Esophagus muscularis mucosa (tissue), 4 donors: ENCODE data around the gene GRWD1. TPM values are rescaled to one million over a fixed set of nuclear protein-coding genes. Genes with fewer than 3 reads are reported as not detected.

Source experiments
- DNase-seq: peaks from one replicate; pipeline ENCODE4 v3.0.0-alpha.2; 2017; ENCODE audit errors: extremely low spot score
- H3K27ac ChIP-seq, 4 donors: fragments of 200-600 bp; sonication (generic); replicated peaks in 1 of 4; 1 replicate in 3 of 4; 2 replicates in 1 of 4; pipeline ENCODE4 v1.5.1; 2016 to 2019; ENCODE audit warnings: mild to moderate bottlenecking in 1 of 4
- H3K27me3 ChIP-seq, 4 donors: fragments of 200-600 bp; sonication (generic); one replicate each; pipeline versions ENCODE4 v1.5.1 to v1.6.0; 2016 to 2019
- H3K36me3 ChIP-seq, 4 donors: fragments of 200-600 bp; sonication (generic); one replicate each; pipeline ENCODE4 v1.5.1; 2016 to 2019
- H3K4me1 ChIP-seq, 4 donors: fragments of 200-600 bp; sonication (generic); one replicate each; pipeline ENCODE4 v1.5.1; 2016 to 2019
- H3K4me3 ChIP-seq, 4 donors: fragments of 200-600 bp; sonication (generic); 1 replicate in 2 of 4; 2 replicates in 2 of 4; pipeline ENCODE4 v1.5.1; 2016 to 2019; ENCODE audit warnings: mild to moderate bottlenecking in 4 of 4, moderate library complexity in 1 of 4
- H3K9me3 ChIP-seq, 4 donors: fragments of 200-600 bp; sonication (generic); 1 replicate in 3 of 4; 2 replicates in 1 of 4; pipeline ENCODE4 v1.5.1; 2016 to 2019
- EP300 ChIP-seq: sonication (generic); formaldehyde crosslinking; IDR thresholded peaks from one replicate; pipeline ENCODE4 v1.6.1; 2017; ENCODE audit warnings: antibody characterized with exemption
- POLR2A ChIP-seq: fragments of 450-650 bp; IDR thresholded peaks from one replicate; pipeline ENCODE4 v1.6.1; 2017; ENCODE audit warnings: antibody characterized with exemption, moderate library complexity, mild to moderate bottlenecking, low read depth
- POLR2AphosphoS5 ChIP-seq, 2 donors: sonication (generic); formaldehyde crosslinking; IDR thresholded peaks; one replicate each; pipeline ENCODE4 v1.6.1; 2017; ENCODE audit warnings: antibody characterized with exemption in 2 of 2
- WGBS: methylation state at CpG from one replicate; pipeline ENCODE4 v1.1.5; 2018; 5-methylcytosine and 5-hydroxymethylcytosine counted together
- intact Hi-C: fragments of 100-400 bp; cut with DNase I; formaldehyde crosslinking; loops from one replicate; pipeline ENCODE4 v1.15.1; 2023
- total RNA-seq, 4 donors: library from RNA; depleted of rRNA; stranded (reverse); fragments of >200 nt; gene quantifications; one replicate each; pipeline versions ENCODE4 v1.1.0 to v1.2.1, GENCODE V29; 2016
- TF ChIP-seq, protein P1 (sequence below), 3 experiments: fragments of 200-600 bp in 2 of 3; fragments of 450-650 bp in 1 of 3; sonication (generic) in 2 of 3; IDR thresholded peaks; one replicate each; pipeline ENCODE4 v1.5.1; 2017 to 2019; ENCODE audit warnings: antibody characterized with exemption in 3 of 3, mild to moderate bottlenecking in 2 of 3, moderate library complexity in 1 of 3

GRWD1 gene
- total RNA-seq, 4 donors from 2014 or later, result 19.5 to 42.9 (median 31.7) TPM

DNA sequence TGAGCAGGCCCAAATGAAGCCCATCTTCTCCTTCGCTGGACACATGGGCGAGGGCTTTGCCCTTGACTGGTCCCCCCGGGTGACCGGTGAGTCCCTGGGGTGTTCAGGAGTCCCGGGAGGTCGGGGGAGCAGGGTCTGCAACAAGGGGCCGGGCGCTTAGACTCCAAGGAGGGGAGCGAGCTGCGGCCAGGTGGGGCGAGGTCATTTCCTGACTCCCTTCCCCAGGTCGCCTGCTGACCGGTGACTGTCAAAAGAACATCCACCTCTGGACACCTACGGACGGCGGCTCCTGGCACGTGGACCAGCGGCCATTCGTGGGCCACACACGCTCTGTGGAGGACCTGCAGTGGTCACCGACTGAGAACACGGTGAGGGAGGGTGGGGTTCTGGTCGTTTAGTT, 4.7 kb downstream of the GRWD1 start:
- no peak overlapping the region for H3K4me3 ChIP-seq
- peaks cover 51 to 86% (median 82%) of the 10 kb centered on the region in 4 donors for H3K36me3 ChIP-seq

DNA sequence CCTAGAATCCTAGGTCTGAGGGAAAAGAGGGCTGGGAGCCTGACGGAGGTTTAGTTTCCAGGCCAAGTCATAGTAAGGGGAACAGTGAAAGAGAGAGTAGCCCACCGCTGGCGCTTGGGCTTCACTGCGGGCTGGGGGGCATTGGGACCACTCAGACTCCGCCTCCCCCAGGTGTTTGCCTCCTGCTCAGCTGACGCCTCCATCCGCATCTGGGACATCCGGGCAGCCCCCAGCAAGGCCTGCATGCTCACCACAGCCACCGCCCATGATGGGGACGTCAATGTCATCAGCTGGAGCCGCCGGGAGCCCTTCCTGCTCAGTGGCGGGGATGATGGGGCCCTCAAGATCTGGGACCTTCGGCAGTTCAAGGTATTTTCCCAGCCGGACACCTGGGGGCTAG, 5.1 kb downstream of the GRWD1 start:
- TF ChIP-seq POLR2AphosphoS5 (IDR thresholded peaks at IDR 0.05) (no peak), POLR2A (no peak), EP300 (no peak)
- TF ChIP-seq, protein P1, sequence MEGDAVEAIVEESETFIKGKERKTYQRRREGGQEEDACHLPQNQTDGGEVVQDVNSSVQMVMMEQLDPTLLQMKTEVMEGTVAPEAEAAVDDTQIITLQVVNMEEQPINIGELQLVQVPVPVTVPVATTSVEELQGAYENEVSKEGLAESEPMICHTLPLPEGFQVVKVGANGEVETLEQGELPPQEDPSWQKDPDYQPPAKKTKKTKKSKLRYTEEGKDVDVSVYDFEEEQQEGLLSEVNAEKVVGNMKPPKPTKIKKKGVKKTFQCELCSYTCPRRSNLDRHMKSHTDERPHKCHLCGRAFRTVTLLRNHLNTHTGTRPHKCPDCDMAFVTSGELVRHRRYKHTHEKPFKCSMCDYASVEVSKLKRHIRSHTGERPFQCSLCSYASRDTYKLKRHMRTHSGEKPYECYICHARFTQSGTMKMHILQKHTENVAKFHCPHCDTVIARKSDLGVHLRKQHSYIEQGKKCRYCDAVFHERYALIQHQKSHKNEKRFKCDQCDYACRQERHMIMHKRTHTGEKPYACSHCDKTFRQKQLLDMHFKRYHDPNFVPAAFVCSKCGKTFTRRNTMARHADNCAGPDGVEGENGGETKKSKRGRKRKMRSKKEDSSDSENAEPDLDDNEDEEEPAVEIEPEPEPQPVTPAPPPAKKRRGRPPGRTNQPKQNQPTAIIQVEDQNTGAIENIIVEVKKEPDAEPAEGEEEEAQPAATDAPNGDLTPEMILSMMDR (IDR thresholded peaks at IDR 0.05), result no peak
- DNase-seq, result no peak
- no peaks in the 10 kb centered on the region for H3K9me3 ChIP-seq
- H3K4me1 ChIP-seq, result peaks cover 5 to 13% (median 8%) of the 10 kb centered on the region in 4 donors
- H3K4me3 ChIP-seq, result no peak overlapping the region
- H3K27ac ChIP-seq, result no peak overlapping the region
- no peaks in the 10 kb centered on the region for H3K27me3 ChIP-seq
- intact Hi-C loops, result no loop called here
- 96% methylated on average over 9 of the region's 15 CpGs for WGBS
- peaks cover 51 to 91% (median 86%) of the 10 kb centered on the region in 4 donors for H3K36me3 ChIP-seq

More for the DNA sequence above, 4.7 kb downstream of the GRWD1 start:
- Histone ChIP-seq H3K27ac (no peak overlapping the region), H3K9me3 (no peaks in the 10 kb centered on the region), H3K4me1 (peaks cover 5 to 13% (median 8%) of the 10 kb centered on the region in 4 donors), H3K27me3 (no peaks in the 10 kb centered on the region)
- TF ChIP-seq, protein P1 (IDR thresholded peaks at IDR 0.05), result no peak
- TF ChIP-seq POLR2AphosphoS5 (IDR thresholded peaks at IDR 0.05) (no peak), EP300 (no peak), POLR2A (no peak)
- DNase-seq, result no peak
- intact Hi-C loops, result no loop called here
- WGBS, result 94% methylated on average over 22 of the region's 23 CpGs

DNA sequence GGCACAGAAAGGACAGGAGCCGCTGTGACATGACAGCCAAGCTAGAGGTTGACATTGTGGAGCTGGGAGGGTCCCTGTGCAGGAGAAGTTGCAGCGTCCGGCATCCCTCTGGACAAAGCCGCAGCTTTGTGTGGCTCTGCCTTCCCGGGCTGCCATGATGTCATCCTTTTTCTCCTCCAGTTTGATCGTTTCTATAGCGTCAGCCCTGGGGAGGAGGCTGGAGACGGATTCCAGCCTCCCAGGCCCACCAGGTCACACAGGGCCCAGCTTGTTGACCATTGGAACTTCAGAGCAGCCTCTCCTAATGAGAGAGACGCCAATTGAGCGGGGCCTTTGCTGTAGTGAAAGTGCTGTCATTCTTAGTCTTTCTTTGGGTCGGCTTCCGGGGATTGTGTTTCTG, 5.8 kb downstream of the GRWD1 start:
- Histone ChIP-seq H3K27ac (no peak overlapping the region), H3K36me3 (peaks cover 51 to 98% (median 93%) of the 10 kb centered on the region in 4 donors), H3K27me3 (no peaks in the 10 kb centered on the region), H3K4me1 (peaks cover 1 to 8% (median 2%) of the 10 kb centered on the region in 4 donors), H3K9me3 (no peaks in the 10 kb centered on the region), H3K4me3 (no peak overlapping the region)
- intact Hi-C loops, result no loop called here
- no peak for TF ChIP-seq EP300
- TF ChIP-seq, protein P1 (IDR thresholded peaks at IDR 0.05), result no peak
- TF ChIP-seq POLR2AphosphoS5 (IDR thresholded peaks at IDR 0.05), result no peak
- no peak for TF ChIP-seq POLR2A
- no peak for DNase-seq
- WGBS, result 78% methylated on average over 12 of the region's 12 CpGs

DNA sequence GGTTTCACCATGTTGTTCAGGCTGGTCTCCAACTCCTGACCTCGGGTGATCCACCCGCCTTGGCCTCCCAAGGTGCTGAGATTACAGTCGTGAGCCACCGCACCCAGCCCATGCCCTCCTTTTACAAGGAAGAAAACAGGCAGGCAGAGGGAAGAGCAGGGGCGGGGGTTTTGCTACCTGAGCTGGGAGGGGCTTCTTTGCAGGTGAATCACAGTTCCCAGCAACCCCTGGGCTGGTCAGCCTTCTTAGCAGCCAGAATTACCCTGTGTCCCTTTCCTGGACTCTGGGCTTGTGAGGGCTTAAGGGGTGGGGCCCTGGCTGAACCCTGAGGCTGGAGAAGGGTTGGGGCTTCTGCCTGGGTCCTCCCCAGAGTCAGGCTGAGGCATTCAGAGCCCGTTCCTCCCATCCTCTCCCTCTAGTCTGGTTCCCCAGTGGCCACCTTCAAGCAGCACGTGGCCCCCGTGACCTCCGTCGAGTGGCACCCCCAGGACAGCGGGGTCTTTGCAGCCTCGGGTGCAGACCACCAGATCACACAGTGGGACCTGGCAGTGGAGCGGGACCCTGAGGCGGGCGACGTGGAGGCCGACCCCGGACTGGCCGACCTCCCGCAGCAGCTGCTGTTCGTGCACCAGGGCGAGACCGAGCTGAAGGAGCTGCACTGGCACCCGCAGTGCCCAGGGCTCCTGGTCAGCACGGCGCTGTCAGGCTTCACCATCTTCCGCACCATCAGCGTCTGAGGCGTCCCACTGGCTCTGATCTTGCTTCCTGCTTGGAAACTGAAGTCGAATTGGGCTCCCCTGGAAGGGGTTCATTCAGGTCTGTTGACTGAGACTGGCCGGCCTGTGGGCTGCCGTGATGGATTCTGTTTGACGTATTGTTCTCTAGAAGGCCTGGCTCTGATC, 6.8 kb downstream of the GRWD1 start:
- Histone ChIP-seq H3K36me3 (peaks cover 47 to 96% (median 93%) of the 10 kb centered on the region in 4 donors), H3K4me1 (no peaks in the 10 kb centered on the region), H3K9me3 (no peaks in the 10 kb centered on the region), H3K27ac (no peak overlapping the region), H3K4me3 (no peak overlapping the region), H3K27me3 (no peaks in the 10 kb centered on the region)
- DNase-seq, result no peak
- TF ChIP-seq EP300, result no peak
- TF ChIP-seq, protein P1 (IDR thresholded peaks at IDR 0.05), result no peak
- intact Hi-C loops, result no loop called here
- 95% methylated on average over 13 of the region's 33 CpGs for WGBS
